HG03354 (cell line): Measurements from ENCODE around the gene NUAK1.
"Not testable (repeated sequence)": the region's sequence is repeated elsewhere in the genome, so short reads cannot be mapped to it uniquely, and the experiment has no call there.

Source experiments
- ATAC-seq: cut with Tn5 transposase; IDR thresholded peaks from one replicate; pipeline ENCODE4 v1.9.1; 2021; ENCODE audit warnings: mild to moderate bottlenecking; ENCODE audit not compliant: unreplicated experiment, poor library complexity, severe bottlenecking

Gene NUAK1

GRCh38 chr12:106149096-106149784, 10.5 kb upstream of the NUAK1 start:
- ATAC-seq, result no peak

- ATAC-seq, result no peak
Observed at GRCh38 chr12:106147956-106148355, 9.2 kb upstream of the NUAK1 start.

GRCh38 chr12:106146987-106147386, 8.2 kb upstream of the NUAK1 start:
- ATAC-seq, result no peak

GRCh38 chr12:106145539-106146447, 7.0 kb upstream of the NUAK1 start:
- ATAC-seq, result no peak

GRCh38 chr12:106144847-106145246, 6.1 kb upstream of the NUAK1 start:
- ATAC-seq, result no peak

- ATAC-seq, result no peak
Observed at GRCh38 chr12:106142591-106143261, 4.0 kb upstream of the NUAK1 start.

GRCh38 chr12:106141920-106142319, 3.2 kb upstream of the NUAK1 start:
- not testable (repeated sequence) for ATAC-seq

- no peak for ATAC-seq
Observed at GRCh38 chr12:106141452-106141851, 2.7 kb upstream of the NUAK1 start.

- no peak for ATAC-seq
Observed at GRCh38 chr12:106141003-106141402, 2.2 kb upstream of the NUAK1 start.

GRCh38 chr12:106140223-106140986, 1.7 kb upstream of the NUAK1 start:
- ATAC-seq, result no peak

- no peak for ATAC-seq
Observed at GRCh38 chr12:106139422-106140171, 843 bp upstream of the NUAK1 start.

- ATAC-seq, result no peak
Observed at GRCh38 chr12:106138357-106138632, 459 bp downstream of the NUAK1 start.

- ATAC-seq, result no peak
Observed at GRCh38 chr12:106137530-106138356, 1.0 kb downstream of the NUAK1 start.

GRCh38 chr12:106136263-106136662, 2.5 kb downstream of the NUAK1 start:
- ATAC-seq, result no peak

- ATAC-seq, result no peak
Observed at GRCh38 chr12:106135781-106136180, 3.0 kb downstream of the NUAK1 start.

- ATAC-seq, result no peak
Observed at GRCh38 chr12:106135075-106135474, 3.7 kb downstream of the NUAK1 start.

GRCh38 chr12:106134294-106134949, 4.3 kb downstream of the NUAK1 start:
- ATAC-seq, result no peak
